Activated CD8-positive, alpha-beta T cell treated with anti-CD3 and anti-CD28 coated beads, Interleukin-2, amount 10 ng/mL, durations not matched to agents 7 days and 5 days (primary cell): ENCODE results near the gene MYBPC2. TPM values are rescaled to one million over a fixed set of nuclear protein-coding genes. Genes with fewer than 3 reads are reported as not detected.
A peak's percentile ranks its signal among the peaks of the same experiment; 100 is the strongest.

Experiments used
- ATAC-seq: fragments of 150-1000 bp; cut with Tn5 transposase; one replicate; pipeline ENCODE4 v1.10.0; 2021; ENCODE audit warnings: moderate library complexity
- CTCF ChIA-PET: fragments of 350-600 bp; sonication (Branson Sonifier 250); formaldehyde crosslinking; loops from one replicate; lab custom pipeline; 2021; ENCODE audit warnings: antibody characterized with exemption; lab: Charles Lee
- POLR2A ChIA-PET: fragments of 350-600 bp; sonication (Branson Sonifier 250); formaldehyde crosslinking; loops from one replicate; lab custom pipeline; 2021; ENCODE audit warnings: antibody characterized with exemption; lab: Charles Lee
- DNase-seq: peaks from one replicate; pipeline ENCODE4 v3.0.0-alpha.2; 2020
- H3K27ac Mint-ChIP-seq: one replicate; pipeline ENCODE4 v1.8.0; 2021; ENCODE audit warnings: mild to moderate bottlenecking, mixed read lengths
- H3K27me3 Mint-ChIP-seq: one replicate; pipeline ENCODE4 v1.8.0; 2021; ENCODE audit warnings: low read depth, mixed read lengths
- H3K36me3 Mint-ChIP-seq: one replicate; pipeline ENCODE4 v1.8.0; 2021; ENCODE audit warnings: low read depth, mixed read lengths
- H3K4me1 Mint-ChIP-seq: one replicate; pipeline ENCODE4 v1.8.0; 2021; ENCODE audit warnings: low read depth, mixed read lengths
- H3K4me3 Mint-ChIP-seq: one replicate; pipeline ENCODE4 v1.8.0; 2021; ENCODE audit warnings: mild to moderate bottlenecking, mixed read lengths
- H3K9me3 Mint-ChIP-seq: one replicate; pipeline ENCODE4 v1.8.0; 2022; ENCODE audit warnings: mixed read lengths; ENCODE audit not compliant: insufficient read depth
- total RNA-seq, 2 experiments: library from RNA; stranded (reverse); gene quantifications; one replicate each; pipeline ENCODE4 v1.2.3, GENCODE V29; 2021

Gene MYBPC2
- total RNA-seq, 2 experiments from 2014 or later: not detected

DNA sequence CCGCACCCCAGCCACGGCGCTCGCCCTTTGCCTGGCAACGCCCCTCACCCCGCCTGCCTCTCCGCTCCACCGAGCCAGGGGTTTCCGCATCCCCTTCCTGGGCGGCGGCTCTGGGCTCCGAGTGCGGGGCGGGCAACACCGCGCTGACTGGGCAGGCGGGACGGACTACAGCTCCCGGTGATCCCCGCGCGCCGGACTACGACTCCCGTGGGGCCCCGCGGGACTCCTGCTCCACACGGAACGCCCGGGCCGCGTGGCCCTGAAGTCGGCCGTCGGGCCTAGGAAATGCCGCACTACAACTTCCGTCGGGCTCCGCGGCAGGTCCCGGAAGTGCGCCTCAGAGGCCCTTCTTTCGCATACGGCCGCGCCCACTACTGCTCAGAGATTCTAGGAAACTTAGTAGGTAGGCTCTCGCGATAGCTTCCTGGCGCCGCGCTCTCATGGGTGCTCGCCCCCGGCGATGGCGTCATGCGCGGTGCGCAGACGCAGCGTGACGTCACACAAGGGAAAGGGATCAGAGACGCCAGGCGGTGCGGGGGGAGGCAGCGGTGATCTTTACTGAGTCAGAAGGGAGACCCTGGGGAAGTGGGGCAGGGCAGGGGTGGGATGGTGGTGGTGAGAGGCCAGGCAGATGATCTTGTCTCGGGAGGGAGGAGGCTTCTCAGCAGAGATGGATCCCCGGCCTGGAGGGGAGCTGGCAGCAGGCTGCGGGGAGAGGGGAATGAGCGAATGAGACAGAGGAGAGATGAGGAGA is 78.6 kb downstream of the MYBPC2 start, which contains the start of gene JOSD2:
TSS of gene JOSD2 (minus strand) at position 123 of the 754 bp plus-strand sequence. CDS start 760 bp downstream, outside the sequence.
- H3K27ac Mint-ChIP-seq: peak within 1 kb of the TSS; percentile 97
- POLR2A ChIA-PET: interaction anchor here (0.6 to 1.7 kb wide), 5 partner anchors 8 to 127 kb away, joined by 3 to 4 read pairs (median 3); partner anchors contain the start of gene POLD1

DNA sequence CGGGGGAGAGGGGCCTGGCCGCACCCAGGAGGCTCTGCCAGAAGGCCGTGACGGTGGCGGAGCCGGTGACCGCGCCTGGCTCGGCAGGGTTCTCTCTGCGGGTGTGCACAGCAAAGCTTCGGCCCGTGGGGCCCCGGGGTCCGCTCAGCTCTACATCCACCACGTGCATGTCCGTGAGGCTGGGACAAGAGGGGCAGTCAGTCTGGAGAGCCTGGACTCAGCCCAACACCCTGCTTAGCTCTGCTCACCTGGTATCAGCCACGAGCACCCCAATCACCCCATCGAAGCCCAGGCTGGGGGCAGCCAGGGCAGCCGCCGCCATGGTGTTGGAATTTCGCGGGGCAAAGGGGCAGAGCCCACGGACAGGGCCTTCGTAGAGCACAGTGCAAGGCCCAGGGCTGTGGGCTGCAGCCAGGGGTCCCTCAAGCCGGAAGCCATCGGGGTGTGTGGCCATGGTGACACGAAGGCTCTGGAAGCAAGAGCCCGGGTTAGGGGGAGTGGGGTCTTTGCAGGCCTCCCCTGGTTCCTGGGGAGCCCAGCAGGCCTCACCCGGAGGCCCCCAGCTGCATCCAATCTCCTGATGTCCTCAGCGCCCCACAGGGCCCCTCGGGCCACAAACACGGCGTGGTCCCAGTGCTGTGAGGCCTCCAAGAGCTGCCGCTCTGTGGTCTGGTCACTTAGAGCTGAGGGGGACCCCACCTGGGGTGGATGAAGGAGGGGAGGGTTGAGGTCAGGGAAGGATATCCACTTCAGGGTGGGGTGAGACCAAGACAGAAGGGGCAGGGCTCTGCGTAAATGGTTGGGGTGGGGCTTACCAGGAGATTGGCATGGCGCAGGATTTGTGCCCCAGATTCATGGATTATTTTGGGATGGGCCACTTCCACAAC is 79.7 kb downstream of the MYBPC2 start:
- CTCF ChIA-PET: interaction anchor here (1.6 kb wide), 2 partner anchors 25 kb away, joined by 4 to 5 read pairs; no protein-coding TSS in a partner anchor
- DNase-seq: no peak
- no peak overlapping the region for H3K4me3 Mint-ChIP-seq

More for the DNA sequence above, 78.6 kb downstream of the MYBPC2 start, which contains the start of gene JOSD2:
- Mint-ChIP-seq H3K36me3 (peaks cover 5% of the 10 kb centered on the region), H3K4me1 (peaks cover 22% of the 10 kb centered on the region), H3K9me3 (no peaks in the 10 kb centered on the region), H3K27me3 (no peaks in the 10 kb centered on the region), H3K4me3 (peak within 1 kb of the TSS; percentile 94)
- ATAC-seq (peak; percentile 97), DNase-seq (peak; percentile 99)
- CTCF ChIA-PET: interaction anchor here (1.1 to 1.7 kb wide), 5 partner anchors 11 to 45 kb away, joined by 3 to 7 read pairs (median 4); no protein-coding TSS in a partner anchor

GRCh38 chr19:50512999-50513745 is 80.5 kb downstream of the MYBPC2 start:
- DNase-seq (no peak), ATAC-seq (no peak)
- Mint-ChIP-seq H3K36me3 (peaks cover 5% of the 10 kb centered on the region), H3K27ac (peak overlapping the region; percentile 37), H3K4me3 (no peak overlapping the region), H3K9me3 (no peaks in the 10 kb centered on the region), H3K27me3 (no peaks in the 10 kb centered on the region), H3K4me1 (peaks cover 20% of the 10 kb centered on the region)
- ChIA-PET CTCF (interaction anchor here (1.6 kb wide), 1 partner anchor 25 kb away, joined by 4 read pairs; no protein-coding TSS in a partner anchor), POLR2A (no interaction called here)

More for the DNA sequence above, 79.7 kb downstream of the MYBPC2 start:
- Mint-ChIP-seq H3K36me3 (peaks cover 5% of the 10 kb centered on the region), H3K27me3 (no peaks in the 10 kb centered on the region), H3K4me1 (peaks cover 22% of the 10 kb centered on the region), H3K27ac (peak overlapping the region; percentile 37), H3K9me3 (no peaks in the 10 kb centered on the region)
- no peak for ATAC-seq
- POLR2A ChIA-PET: interaction anchor here (1.7 kb wide), 1 partner anchor 128 kb away, joined by 4 read pairs; the partner anchor contains the start of gene POLD1

GRCh38 chr19:50513746-50514345 is 81.2 kb downstream of the MYBPC2 start, which contains the start of gene ASPDH:
ASPDH (minus strand) TSS chr19:50513913; CDS start chr19:50513823, 90 bp downstream.
- peaks cover 18% of the 10 kb centered on the region for H3K4me1 Mint-ChIP-seq
- H3K4me3 Mint-ChIP-seq: no peak within 1 kb of the TSS
- peaks cover 3% of the 10 kb centered on the region for H3K36me3 Mint-ChIP-seq
- ChIA-PET POLR2A (no interaction called here), CTCF (no interaction called here)
- no peaks in the 10 kb centered on the region for H3K27me3 Mint-ChIP-seq
- DNase-seq (no peak), ATAC-seq (no peak)
- no peaks in the 10 kb centered on the region for H3K9me3 Mint-ChIP-seq
- H3K27ac Mint-ChIP-seq: peak within 1 kb of the TSS; percentile 37

- ATAC-seq: no peak
- H3K4me1 Mint-ChIP-seq: peaks cover 17% of the 10 kb centered on the region
- no peak overlapping the region for H3K27ac Mint-ChIP-seq
- CTCF ChIA-PET: no interaction called here
- POLR2A ChIA-PET: no interaction called here
- H3K9me3 Mint-ChIP-seq: no peaks in the 10 kb centered on the region
- no peaks in the 10 kb centered on the region for H3K36me3 Mint-ChIP-seq
- DNase-seq: no peak
- no peak overlapping the region for H3K4me3 Mint-ChIP-seq
- H3K27me3 Mint-ChIP-seq: no peaks in the 10 kb centered on the region
These were observed 81.9 kb downstream of the MYBPC2 start for GRCh38 chr19:50514346-50515167.

DNA sequence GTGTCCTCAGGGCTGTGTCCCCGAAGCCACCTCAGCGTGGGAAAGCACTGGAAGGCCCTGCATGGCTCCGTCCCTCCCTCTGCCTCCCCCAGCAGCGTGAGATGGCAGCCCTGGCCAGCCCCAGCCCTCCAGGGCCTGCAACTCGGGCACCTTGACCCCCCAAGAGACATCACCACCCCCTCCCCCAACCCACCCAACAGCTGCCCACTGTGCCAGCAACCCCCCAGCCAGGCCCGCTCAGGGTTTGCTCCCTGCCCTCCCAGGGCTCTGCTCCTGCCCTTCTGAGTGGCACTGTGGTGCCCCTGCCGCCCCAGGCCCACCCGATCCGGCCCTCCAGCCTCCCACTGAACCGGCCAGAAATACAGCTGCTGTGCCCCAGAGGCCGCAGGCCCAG is 82.5 kb downstream of the MYBPC2 start:
- H3K27me3 Mint-ChIP-seq: no peaks in the 10 kb centered on the region
- H3K4me3 Mint-ChIP-seq: no peak overlapping the region
- H3K36me3 Mint-ChIP-seq: no peaks in the 10 kb centered on the region
- H3K4me1 Mint-ChIP-seq: peaks cover 15% of the 10 kb centered on the region
- DNase-seq (no peak), ATAC-seq (no peak)
- ChIA-PET POLR2A (no interaction called here), CTCF (interaction anchor here (1.5 kb wide), 1 partner anchor 42 kb away, joined by 6 read pairs; no protein-coding TSS in a partner anchor)
- no peaks in the 10 kb centered on the region for H3K9me3 Mint-ChIP-seq
- H3K27ac Mint-ChIP-seq: no peak overlapping the region

Other genes starting within 250 kb of the MYBPC2 start
- gene MYH14, start 229.3 kb upstream of the MYBPC2 start, total RNA-seq: not detected
- under 1 TPM; 0.39 to 0.47 TPM for gene KCNC3, start 103.5 kb upstream of the MYBPC2 start, total RNA-seq
- gene NAPSA, start 67.3 kb upstream of the MYBPC2 start, total RNA-seq: 1 to 10 TPM in 1 of 2 experiments, under 1 TPM in 1; 0.73 to 1.2 TPM
- gene NR1H2, start 56.4 kb upstream of the MYBPC2 start, total RNA-seq: 10 to 100 TPM; 56.4 to 64.1 TPM
- 100 to 1,000 TPM; 163 to 181 TPM for gene POLD1, start 48.5 kb upstream of the MYBPC2 start, total RNA-seq
- under 1 TPM; 0.52 to 0.84 TPM for gene SPIB, start 14.0 kb upstream of the MYBPC2 start, total RNA-seq
- 10 to 100 TPM; 54.8 to 56.9 TPM for gene EMC10, start 43.6 kb downstream of the MYBPC2 start, total RNA-seq
- under 1 TPM in 1 of 2 experiments, not detected in 1; 0.29 TPM for gene GARIN5A, start 44.0 kb downstream of the MYBPC2 start, total RNA-seq
- gene JOSD2, start 78.3 kb downstream of the MYBPC2 start, total RNA-seq: 10 to 100 TPM; 49.8 to 51.3 TPM
- not detected for gene ASPDH, start 81.0 kb downstream of the MYBPC2 start, total RNA-seq
- not detected for gene LRRC4B, start 135.5 kb downstream of the MYBPC2 start, total RNA-seq
- not detected for gene SYT3, start 207.0 kb downstream of the MYBPC2 start, total RNA-seq
- not detected for gene C19orf81, start 216.6 kb downstream of the MYBPC2 start, total RNA-seq